Epithelial cell of esophagus (primary cell): Measurements from ENCODE around the gene CD244.
"Not testable (repeated sequence)": the region's sequence is repeated elsewhere in the genome, so short reads cannot be mapped to it uniquely, and the experiment has no call there.

Source experiments
- DNase-seq: peaks from one replicate; pipeline ENCODE4 v3.0.0; 2010; ENCODE audit warnings: low read depth
- H3K4me3 ChIP-seq: 2 replicates; pipeline ENCODE4 v1.5.1; 2011; ENCODE audit warnings: mild to moderate bottlenecking, low read length, control low read depth
- TF ChIP-seq, protein P1 (sequence below): IDR thresholded peaks from 2 replicates; pipeline ENCODE4 v1.5.1; 2011; ENCODE audit warnings: low read depth, mild to moderate bottlenecking, low read length, control low read depth, inconsistent platforms; ENCODE audit not compliant: insufficient read depth; ENCODE audit errors: missing control alignments

The CD244 gene

DNA sequence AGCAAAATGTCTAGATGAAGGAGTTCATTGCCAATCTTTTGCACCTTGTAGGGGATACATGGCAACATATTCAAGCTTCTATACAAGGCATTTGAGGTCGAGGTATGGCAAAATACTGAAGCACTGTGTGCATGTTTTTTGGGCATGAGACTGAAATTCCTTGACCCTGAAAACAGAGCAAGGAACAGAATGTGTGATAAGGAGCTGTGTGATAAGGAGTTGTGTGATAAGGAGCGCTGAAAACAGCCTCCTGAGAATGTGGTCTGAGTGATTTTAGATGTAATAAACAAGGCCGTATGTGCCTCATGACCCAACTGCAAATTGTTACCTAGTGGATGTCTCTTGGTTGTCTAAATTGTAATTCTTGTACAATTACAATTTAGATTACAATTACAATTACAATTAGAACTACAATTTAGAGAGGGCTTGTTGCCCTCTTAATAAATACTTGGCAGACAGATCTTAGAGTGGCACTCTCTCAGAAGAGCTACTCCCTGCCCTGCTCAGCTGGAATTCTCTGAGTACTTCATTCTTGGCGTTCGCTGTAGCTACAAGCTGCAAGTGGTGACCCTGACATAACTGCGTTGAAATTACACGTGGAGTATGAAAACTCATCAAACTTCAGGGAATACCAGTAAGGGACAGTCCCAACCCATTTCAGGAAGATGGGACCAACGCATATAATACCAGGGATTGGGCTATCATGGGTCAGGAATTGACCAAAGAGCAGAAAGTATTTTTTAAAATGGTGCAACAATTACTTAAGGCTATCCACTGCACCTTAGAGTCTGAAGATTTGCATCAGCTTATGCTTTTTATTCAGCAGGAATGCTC lies 42.3 kb upstream of the CD244 start:
- TF ChIP-seq, protein P1, sequence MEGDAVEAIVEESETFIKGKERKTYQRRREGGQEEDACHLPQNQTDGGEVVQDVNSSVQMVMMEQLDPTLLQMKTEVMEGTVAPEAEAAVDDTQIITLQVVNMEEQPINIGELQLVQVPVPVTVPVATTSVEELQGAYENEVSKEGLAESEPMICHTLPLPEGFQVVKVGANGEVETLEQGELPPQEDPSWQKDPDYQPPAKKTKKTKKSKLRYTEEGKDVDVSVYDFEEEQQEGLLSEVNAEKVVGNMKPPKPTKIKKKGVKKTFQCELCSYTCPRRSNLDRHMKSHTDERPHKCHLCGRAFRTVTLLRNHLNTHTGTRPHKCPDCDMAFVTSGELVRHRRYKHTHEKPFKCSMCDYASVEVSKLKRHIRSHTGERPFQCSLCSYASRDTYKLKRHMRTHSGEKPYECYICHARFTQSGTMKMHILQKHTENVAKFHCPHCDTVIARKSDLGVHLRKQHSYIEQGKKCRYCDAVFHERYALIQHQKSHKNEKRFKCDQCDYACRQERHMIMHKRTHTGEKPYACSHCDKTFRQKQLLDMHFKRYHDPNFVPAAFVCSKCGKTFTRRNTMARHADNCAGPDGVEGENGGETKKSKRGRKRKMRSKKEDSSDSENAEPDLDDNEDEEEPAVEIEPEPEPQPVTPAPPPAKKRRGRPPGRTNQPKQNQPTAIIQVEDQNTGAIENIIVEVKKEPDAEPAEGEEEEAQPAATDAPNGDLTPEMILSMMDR = no peak
- no peak overlapping the region for H3K4me3 ChIP-seq

DNA sequence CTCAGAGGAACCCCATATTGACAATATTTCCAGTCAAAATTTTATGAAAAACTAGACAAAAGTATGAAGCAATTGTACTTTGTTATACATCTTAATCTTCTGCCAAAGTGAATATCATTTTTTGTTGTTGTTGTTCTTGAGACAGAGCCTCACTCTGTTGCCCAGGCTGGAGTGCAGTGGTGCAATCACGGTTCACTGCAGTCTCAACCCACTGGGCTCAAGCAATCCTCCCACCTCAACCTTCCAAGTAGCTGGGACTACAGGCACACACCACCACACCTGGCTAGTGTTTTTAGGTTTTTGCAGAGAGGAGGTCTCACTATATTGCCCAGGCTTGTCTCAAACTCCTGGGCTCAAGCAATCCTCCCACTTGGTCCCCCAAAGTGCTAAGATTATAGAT lies 39.6 kb upstream of the CD244 start:
- DNase-seq, H3K4me3 ChIP-seq: not testable (repeated sequence)

More for the DNA sequence above, 42.3 kb upstream of the CD244 start:
- DNase-seq = no peak

DNA sequence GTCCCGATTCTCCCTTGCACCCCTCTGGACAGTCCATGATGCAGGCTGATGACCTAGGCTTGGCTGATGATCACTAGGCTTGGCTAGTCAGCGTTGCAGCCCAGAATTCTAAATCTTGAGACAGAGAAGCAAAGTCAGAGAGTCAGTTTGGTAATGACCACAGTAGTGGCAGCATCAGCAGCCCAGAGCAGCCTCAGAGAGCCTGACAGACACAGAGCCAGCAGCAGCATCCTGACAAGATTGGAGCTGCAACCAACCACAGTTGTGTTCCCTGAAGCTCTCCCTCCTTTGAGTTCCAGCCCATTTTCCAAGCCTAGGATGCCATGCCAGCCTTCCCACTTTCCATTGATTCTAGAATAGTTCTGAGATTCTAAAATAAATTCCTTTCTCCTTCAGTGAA lies 39.1 kb upstream of the CD244 start:
- no peak overlapping the region for H3K4me3 ChIP-seq
- no peak for DNase-seq
- TF ChIP-seq, protein P1 = no peak

DNA sequence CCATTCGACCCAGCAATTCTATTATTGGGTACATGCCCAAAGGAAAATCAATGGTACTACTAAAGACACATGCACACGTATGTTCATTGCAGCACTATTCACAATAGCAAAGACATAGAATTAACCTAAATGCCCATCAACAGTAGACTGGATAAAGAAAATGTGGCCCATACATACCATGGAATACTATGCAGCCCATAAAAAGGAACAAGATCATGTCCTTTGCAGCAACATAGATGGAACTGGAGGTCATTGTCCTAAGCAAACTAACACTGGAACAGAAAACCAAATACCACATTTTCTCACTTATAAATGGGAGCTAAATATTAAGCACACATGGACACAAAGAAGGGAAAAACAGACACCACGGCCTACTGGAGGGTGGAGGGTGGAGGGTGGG lies 38.0 kb upstream of the CD244 start:
- not testable (repeated sequence) for H3K4me3 ChIP-seq, DNase-seq

DNA sequence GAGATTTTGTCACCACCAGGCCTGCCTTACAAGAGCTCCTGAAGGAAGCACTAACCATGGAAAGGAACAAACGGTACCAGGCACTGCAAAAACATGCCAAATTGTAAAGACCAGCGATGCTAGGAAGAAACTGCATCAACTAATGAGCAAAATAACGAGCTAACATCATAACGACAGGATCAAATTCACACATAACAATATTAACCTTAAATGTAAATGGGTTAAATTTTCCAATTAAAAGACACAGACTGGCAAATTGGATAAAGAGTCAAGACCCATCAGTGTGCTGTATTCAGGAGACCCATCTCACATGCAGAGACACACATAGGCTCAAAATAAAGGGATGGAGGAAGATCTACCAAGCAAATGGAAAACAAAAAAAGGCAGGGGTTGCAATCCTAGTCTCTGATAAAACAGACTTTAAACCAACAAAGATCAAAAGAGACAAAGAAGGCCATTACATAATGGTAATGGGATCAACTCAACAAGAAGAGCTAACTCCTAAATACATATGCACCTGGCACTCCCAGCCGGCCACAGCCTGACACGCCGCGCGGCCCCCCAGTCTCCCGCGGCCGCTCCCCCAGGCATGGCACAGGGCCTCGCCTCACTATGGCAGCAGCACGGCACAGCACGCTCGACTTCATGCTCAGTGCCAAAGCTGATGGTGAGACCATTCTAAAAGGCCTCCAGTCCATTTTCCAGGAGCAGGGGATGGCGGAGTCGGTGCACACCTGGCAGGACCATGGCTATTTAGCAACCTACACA lies 31.9 kb upstream of the CD244 start:
- DNase-seq, H3K4me3 ChIP-seq: not testable (repeated sequence)

DNA sequence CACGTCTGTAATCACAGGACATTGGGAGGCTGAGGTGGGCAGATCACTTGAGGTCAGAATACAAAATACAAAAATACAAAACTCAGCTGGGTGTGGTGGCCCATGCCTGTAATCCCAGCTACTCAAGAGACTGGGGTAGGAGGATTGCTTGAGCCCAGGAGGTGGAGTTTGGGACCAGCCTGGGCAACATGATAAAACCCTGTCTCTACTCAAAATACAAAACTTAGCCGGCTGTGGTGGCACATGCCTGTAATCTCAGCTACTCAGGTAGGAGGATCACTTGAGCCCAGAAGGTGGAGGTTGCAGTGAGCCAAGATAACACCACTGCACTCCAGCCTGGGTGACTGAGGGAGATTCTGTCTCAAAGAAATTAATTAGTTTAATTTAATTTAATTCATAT lies 28.8 kb upstream of the CD244 start:
- no peak for DNase-seq
- TF ChIP-seq, protein P1 = no peak
- no peak overlapping the region for H3K4me3 ChIP-seq

DNA sequence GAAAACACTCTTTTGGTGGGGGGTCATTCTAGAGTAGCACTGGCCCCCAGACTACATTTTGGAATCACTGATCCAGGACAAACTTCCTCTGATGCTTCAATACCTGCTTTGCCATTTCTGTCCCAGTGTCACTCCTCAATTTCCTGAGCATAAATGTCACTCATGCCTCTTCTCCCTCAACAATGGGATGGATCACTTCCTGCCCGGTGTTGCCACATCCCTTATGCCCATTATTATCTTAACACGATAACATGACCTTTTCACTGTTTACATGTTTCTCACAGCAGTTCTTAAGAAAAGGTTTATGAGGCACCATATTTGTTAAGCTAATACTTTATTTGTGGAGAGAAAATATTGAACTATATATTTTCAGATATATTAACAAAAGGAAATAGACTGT lies 26.2 kb upstream of the CD244 start:
- TF ChIP-seq, protein P1 = no peak

DNA sequence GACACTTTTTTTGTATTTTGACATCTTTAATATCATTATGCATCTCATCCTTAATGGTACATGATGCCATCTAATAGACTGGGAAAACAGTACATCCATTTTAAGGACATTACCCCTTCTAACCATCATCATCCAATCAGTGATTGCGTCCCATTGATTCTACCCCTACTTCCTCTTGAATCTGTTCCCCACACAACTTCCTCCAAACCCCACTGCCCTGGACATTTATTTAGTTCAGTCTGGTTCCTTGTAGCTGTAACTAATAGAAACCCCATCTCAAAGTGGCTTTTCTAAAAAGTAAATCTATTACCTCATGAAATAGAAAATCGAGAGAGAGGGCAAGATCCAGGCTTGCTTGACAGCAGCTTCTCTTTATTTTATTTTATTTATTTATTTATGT lies 24.4 kb upstream of the CD244 start:
- DNase-seq = no peak
- no peak overlapping the region for H3K4me3 ChIP-seq
- TF ChIP-seq, protein P1 = no peak

More for the DNA sequence above, 26.2 kb upstream of the CD244 start:
- no peak overlapping the region for H3K4me3 ChIP-seq
- no peak for DNase-seq
